Esophagus muscularis mucosa (tissue), 4 donors: ENCODE results near the gene FMNL1. TPM values are rescaled to one million over a fixed set of nuclear protein-coding genes. Genes with fewer than 3 reads are reported as not detected.

ENCODE experiments used
- DNase-seq: peaks from one replicate; pipeline ENCODE4 v3.0.0-alpha.2; 2017; ENCODE audit errors: extremely low spot score
- H3K27ac ChIP-seq, 4 donors: fragments of 200-600 bp; sonication (generic); replicated peaks in 1 of 4; 1 replicate in 3 of 4; 2 replicates in 1 of 4; pipeline ENCODE4 v1.5.1; 2016 to 2019; ENCODE audit warnings: mild to moderate bottlenecking in 1 of 4
- H3K27me3 ChIP-seq, 4 donors: fragments of 200-600 bp; sonication (generic); one replicate each; pipeline versions ENCODE4 v1.5.1 to v1.6.0; 2016 to 2019
- H3K36me3 ChIP-seq, 4 donors: fragments of 200-600 bp; sonication (generic); one replicate each; pipeline ENCODE4 v1.5.1; 2016 to 2019
- H3K4me1 ChIP-seq, 4 donors: fragments of 200-600 bp; sonication (generic); one replicate each; pipeline ENCODE4 v1.5.1; 2016 to 2019
- H3K4me3 ChIP-seq, 4 donors: fragments of 200-600 bp; sonication (generic); 1 replicate in 2 of 4; 2 replicates in 2 of 4; pipeline ENCODE4 v1.5.1; 2016 to 2019; ENCODE audit warnings: mild to moderate bottlenecking in 4 of 4, moderate library complexity in 1 of 4
- H3K9me3 ChIP-seq, 4 donors: fragments of 200-600 bp; sonication (generic); 1 replicate in 3 of 4; 2 replicates in 1 of 4; pipeline ENCODE4 v1.5.1; 2016 to 2019
- EP300 ChIP-seq: sonication (generic); formaldehyde crosslinking; IDR thresholded peaks from one replicate; pipeline ENCODE4 v1.6.1; 2017; ENCODE audit warnings: antibody characterized with exemption
- POLR2A ChIP-seq: fragments of 450-650 bp; IDR thresholded peaks from one replicate; pipeline ENCODE4 v1.6.1; 2017; ENCODE audit warnings: antibody characterized with exemption, moderate library complexity, mild to moderate bottlenecking, low read depth
- POLR2AphosphoS5 ChIP-seq, 2 donors: sonication (generic); formaldehyde crosslinking; IDR thresholded peaks; one replicate each; pipeline ENCODE4 v1.6.1; 2017; ENCODE audit warnings: antibody characterized with exemption in 2 of 2
- WGBS: methylation state at CpG from one replicate; pipeline ENCODE4 v1.1.5; 2018; 5-methylcytosine and 5-hydroxymethylcytosine counted together
- intact Hi-C: fragments of 100-400 bp; cut with DNase I; formaldehyde crosslinking; loops from one replicate; pipeline ENCODE4 v1.15.1; 2023
- total RNA-seq, 4 donors: library from RNA; depleted of rRNA; stranded (reverse); fragments of >200 nt; gene quantifications; one replicate each; pipeline versions ENCODE4 v1.1.0 to v1.2.1, GENCODE V29; 2016
- TF ChIP-seq, protein P1 (sequence below), 3 experiments: fragments of 200-600 bp in 2 of 3; fragments of 450-650 bp in 1 of 3; sonication (generic) in 2 of 3; IDR thresholded peaks; one replicate each; pipeline ENCODE4 v1.5.1; 2017 to 2019; ENCODE audit warnings: antibody characterized with exemption in 3 of 3, mild to moderate bottlenecking in 2 of 3, moderate library complexity in 1 of 3

The FMNL1 gene
- total RNA-seq, 4 donors from 2014 or later = 11.0 to 26.7 (median 19.6) TPM

DNA sequence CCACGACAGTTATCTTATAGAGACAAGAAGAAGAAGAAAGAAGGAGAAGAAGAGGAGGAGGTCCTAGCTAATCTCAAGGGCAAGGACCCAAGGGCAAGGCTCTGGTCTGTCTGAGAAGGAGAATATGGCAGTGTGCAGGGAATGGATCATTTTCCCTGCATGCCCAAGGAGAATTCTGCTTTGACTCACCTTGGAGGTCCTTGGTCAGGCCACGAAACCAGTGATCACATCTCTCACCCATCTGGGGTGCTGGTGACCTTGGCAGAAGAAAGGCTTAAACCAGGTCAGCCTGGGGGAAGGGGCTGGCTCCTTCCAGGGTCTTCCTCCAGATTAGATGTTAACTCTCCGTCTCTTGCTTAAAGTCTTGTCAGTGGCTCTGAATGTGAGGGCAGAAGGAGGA is 1.6 kb upstream of the FMNL1 start:
- peaks cover 0 to 43% (median 3%) of the 10 kb centered on the region in 4 donors for H3K27me3 ChIP-seq
- peaks cover 28 to 54% (median 39%) of the 10 kb centered on the region in 4 donors for H3K4me1 ChIP-seq
- no peak overlapping the region for H3K4me3 ChIP-seq
- H3K36me3 ChIP-seq = no peaks in the 10 kb centered on the region
- intact Hi-C loops = loop anchor here (5.0 kb wide), 1 partner anchor 52 kb away; no protein-coding TSS in a partner anchor
- H3K9me3 ChIP-seq = no peaks in the 10 kb centered on the region
- no peak overlapping the region for H3K27ac ChIP-seq
- no peak for TF ChIP-seq POLR2AphosphoS5 (IDR thresholded peaks at IDR 0.05)
- TF ChIP-seq EP300 = no peak
- TF ChIP-seq, protein P1, sequence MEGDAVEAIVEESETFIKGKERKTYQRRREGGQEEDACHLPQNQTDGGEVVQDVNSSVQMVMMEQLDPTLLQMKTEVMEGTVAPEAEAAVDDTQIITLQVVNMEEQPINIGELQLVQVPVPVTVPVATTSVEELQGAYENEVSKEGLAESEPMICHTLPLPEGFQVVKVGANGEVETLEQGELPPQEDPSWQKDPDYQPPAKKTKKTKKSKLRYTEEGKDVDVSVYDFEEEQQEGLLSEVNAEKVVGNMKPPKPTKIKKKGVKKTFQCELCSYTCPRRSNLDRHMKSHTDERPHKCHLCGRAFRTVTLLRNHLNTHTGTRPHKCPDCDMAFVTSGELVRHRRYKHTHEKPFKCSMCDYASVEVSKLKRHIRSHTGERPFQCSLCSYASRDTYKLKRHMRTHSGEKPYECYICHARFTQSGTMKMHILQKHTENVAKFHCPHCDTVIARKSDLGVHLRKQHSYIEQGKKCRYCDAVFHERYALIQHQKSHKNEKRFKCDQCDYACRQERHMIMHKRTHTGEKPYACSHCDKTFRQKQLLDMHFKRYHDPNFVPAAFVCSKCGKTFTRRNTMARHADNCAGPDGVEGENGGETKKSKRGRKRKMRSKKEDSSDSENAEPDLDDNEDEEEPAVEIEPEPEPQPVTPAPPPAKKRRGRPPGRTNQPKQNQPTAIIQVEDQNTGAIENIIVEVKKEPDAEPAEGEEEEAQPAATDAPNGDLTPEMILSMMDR (IDR thresholded peaks at IDR 0.05) = no peak
- no peak for TF ChIP-seq POLR2A
- no peak for DNase-seq
- 87% methylated on average over 3 of the region's 3 CpGs for WGBS

DNA sequence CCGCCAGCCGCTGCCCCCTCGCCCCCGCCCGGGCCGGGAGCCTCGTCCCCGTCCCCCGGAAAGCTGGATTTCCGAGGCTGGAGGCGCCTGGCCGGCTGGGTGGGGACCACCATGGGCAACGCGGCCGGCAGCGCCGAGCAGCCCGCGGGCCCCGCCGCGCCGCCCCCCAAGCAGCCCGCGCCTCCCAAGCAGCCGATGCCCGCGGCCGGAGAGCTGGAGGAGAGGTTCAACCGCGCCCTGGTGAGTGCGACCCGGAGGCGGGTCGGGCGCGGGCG is 266 bp downstream of the FMNL1 start:
- no peak for TF ChIP-seq POLR2A
- TF ChIP-seq, protein P1 (IDR thresholded peaks at IDR 0.05) = no peak
- TF ChIP-seq EP300 = no peak
- TF ChIP-seq POLR2AphosphoS5 (IDR thresholded peaks at IDR 0.05) = no peak
- no peak for DNase-seq
- Histone ChIP-seq H3K27me3 (peaks cover 0 to 43% (median 3%) of the 10 kb centered on the region in 4 donors), H3K36me3 (no peaks in the 10 kb centered on the region), H3K4me3 (peak overlapping the region; percentile 61 to 83 (median 64)), H3K27ac (peak overlapping the region; percentile 59 to 77 (median 68)), H3K9me3 (no peaks in the 10 kb centered on the region), H3K4me1 (peaks cover 47 to 64% (median 53%) of the 10 kb centered on the region in 4 donors)
- WGBS = no CpG with 5 or more reads among the region's 38 CpGs
- intact Hi-C loops = loop anchor here (5.0 kb wide), 1 partner anchor 50 kb away; no protein-coding TSS in a partner anchor

DNA sequence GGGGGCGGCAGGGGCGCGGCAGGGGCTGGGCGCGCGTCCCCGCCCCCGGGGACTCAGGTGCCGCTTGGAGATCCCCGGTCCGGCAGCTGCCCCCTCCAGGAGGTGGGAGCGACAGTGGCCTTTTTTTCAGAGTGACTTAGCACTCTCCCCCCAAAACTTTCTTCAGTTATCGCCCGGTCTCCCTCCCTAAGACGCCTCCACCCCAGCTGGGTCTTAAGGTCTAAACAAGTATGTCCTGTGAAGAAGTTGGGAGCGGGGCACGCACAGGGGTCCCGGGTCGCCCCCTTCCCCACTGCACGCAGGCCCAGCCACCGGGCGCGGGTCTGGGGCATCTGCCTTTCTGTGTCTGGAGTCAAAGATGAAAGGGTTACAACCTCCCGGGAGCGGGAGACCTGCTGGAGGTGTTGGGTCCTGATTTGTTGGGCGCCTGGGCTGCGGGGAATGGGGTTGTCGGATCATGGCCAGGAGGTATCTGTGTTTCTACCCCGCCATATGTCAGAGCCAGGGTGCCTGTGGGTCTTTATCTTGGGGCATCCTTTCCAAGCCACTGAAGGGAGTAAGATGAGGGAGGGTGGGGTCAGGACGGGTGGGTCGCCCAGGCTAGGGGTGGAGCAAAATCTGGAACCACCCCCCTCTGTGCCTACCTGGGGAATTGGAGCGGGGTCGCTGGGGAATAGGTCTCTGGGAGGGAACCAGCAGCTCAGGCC is 757 bp downstream of the FMNL1 start:
- no peaks in the 10 kb centered on the region for H3K9me3 ChIP-seq
- no peaks in the 10 kb centered on the region for H3K36me3 ChIP-seq
- no peak for TF ChIP-seq POLR2AphosphoS5 (IDR thresholded peaks at IDR 0.05)
- no peak for DNase-seq
- H3K4me3 ChIP-seq = peak overlapping the region; percentile 61 to 83 (median 64)
- peaks cover 51 to 68% (median 57%) of the 10 kb centered on the region in 4 donors for H3K4me1 ChIP-seq
- H3K27me3 ChIP-seq = peaks cover 0 to 43% (median 3%) of the 10 kb centered on the region in 4 donors
- H3K27ac ChIP-seq = peak overlapping the region; percentile 59 to 77 (median 68)
- intact Hi-C loops = loop anchor here (5.0 kb wide), 1 partner anchor 50 kb away; no protein-coding TSS in a partner anchor
- WGBS = 43% methylated on average over 20 of the region's 33 CpGs

DNA sequence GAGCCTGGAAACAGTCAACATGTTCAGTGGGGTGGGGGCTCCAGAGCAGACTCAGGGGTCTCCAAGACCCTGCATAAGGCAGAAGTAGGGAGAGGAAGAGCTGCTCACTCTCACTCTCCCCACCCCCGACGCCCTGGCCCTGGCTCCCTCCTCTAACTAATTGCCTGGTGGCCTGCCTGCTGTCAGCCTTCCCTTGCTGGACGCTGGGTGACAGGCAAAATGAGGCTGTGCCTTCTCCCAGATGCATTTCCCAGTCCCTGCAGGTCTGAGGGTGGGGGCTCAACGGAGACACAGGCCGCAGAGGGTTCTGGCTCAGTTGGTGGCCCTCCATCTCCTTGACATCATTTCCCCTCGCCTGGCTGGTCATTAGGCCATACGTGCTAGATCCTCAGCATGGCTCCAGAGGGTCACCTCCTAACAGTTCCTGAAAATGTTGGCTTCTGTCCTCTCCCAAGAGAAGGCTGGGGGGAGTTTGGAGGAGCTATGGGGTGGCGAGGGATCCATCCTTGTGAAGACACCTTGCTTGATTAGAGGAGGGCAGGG is 1.4 kb downstream of the FMNL1 start:
- TF ChIP-seq, protein P1 (IDR thresholded peaks at IDR 0.05) = no peak
- TF ChIP-seq POLR2AphosphoS5 (IDR thresholded peaks at IDR 0.05) = no peak
- no peak for TF ChIP-seq POLR2A
- no peak for TF ChIP-seq EP300
- intact Hi-C loops = loop anchor here (5.0 kb wide), 1 partner anchor 49 kb away; no protein-coding TSS in a partner anchor
- no peak for DNase-seq
- 85% methylated on average over 6 of the region's 8 CpGs for WGBS
- Histone ChIP-seq H3K9me3 (no peaks in the 10 kb centered on the region), H3K4me3 (peak overlapping the region; percentile 61 to 83 (median 64)), H3K4me1 (peaks cover 57 to 74% (median 64%) of the 10 kb centered on the region in 4 donors), H3K27me3 (peaks cover 0 to 43% (median 3%) of the 10 kb centered on the region in 4 donors), H3K27ac (peak overlapping the region; percentile 59 to 77 (median 68)), H3K36me3 (no peaks in the 10 kb centered on the region)
